Measurements from ENCODE around the gene SIK3. TPM values are rescaled to one million over a fixed set of nuclear protein-coding genes. Genes with fewer than 3 reads are reported as not detected.
"Not testable (repeated sequence)": the region's sequence is repeated elsewhere in the genome, so short reads cannot be mapped to it uniquely, and the experiment has no call there.

Gene SIK3
- total RNA-seq, 1 experiment from 2014 or later: 17.4 TPM

- BruUV-seq (replicated peaks): no TSS peak
- Mint-ChIP-seq H3K27me3 (ENCODE audit: unreplicated experiment) (no peaks in the 10 kb centered on the region), H3K4me1 (ENCODE audit: low read depth, unreplicated experiment) (no peaks in the 10 kb centered on the region), H3K27ac (ENCODE audit: unreplicated experiment) (no peak overlapping the region), H3K4me3 (ENCODE audit: low read depth, unreplicated experiment) (no peak overlapping the region), H3K36me3 (ENCODE audit: insufficient read depth, unreplicated experiment) (no peaks in the 10 kb centered on the region), H3K9me3 (ENCODE audit: low read depth, unreplicated experiment) (no peaks in the 10 kb centered on the region)
- CTCF ChIA-PET: no interaction called here
- intact Hi-C loops (cut with micrococcal nuclease; ENCODE audit: unreplicated experiment): no loop called here
- TF ChIP-seq, protein P1, sequence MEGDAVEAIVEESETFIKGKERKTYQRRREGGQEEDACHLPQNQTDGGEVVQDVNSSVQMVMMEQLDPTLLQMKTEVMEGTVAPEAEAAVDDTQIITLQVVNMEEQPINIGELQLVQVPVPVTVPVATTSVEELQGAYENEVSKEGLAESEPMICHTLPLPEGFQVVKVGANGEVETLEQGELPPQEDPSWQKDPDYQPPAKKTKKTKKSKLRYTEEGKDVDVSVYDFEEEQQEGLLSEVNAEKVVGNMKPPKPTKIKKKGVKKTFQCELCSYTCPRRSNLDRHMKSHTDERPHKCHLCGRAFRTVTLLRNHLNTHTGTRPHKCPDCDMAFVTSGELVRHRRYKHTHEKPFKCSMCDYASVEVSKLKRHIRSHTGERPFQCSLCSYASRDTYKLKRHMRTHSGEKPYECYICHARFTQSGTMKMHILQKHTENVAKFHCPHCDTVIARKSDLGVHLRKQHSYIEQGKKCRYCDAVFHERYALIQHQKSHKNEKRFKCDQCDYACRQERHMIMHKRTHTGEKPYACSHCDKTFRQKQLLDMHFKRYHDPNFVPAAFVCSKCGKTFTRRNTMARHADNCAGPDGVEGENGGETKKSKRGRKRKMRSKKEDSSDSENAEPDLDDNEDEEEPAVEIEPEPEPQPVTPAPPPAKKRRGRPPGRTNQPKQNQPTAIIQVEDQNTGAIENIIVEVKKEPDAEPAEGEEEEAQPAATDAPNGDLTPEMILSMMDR (IDR thresholded peaks at IDR 0.05; ENCODE audit: unreplicated experiment): no peak
- DNase-seq: no peak
These were observed 45.8 kb downstream of the SIK3 start for GRCh38 chr11:117052196-117053149.

GRCh38 chr11:117050121-117050520 is 48.1 kb downstream of the SIK3 start:
- H3K4me1 Mint-ChIP-seq (ENCODE audit: low read depth, unreplicated experiment); H3K36me3 Mint-ChIP-seq (ENCODE audit: insufficient read depth, unreplicated experiment); CTCF ChIA-PET; H3K27me3 Mint-ChIP-seq (ENCODE audit: unreplicated experiment); intact Hi-C loops (cut with micrococcal nuclease; ENCODE audit: unreplicated experiment); H3K4me3 Mint-ChIP-seq (ENCODE audit: low read depth, unreplicated experiment); H3K27ac Mint-ChIP-seq (ENCODE audit: unreplicated experiment); BruUV-seq (replicated peaks); H3K9me3 Mint-ChIP-seq (ENCODE audit: low read depth, unreplicated experiment); DNase-seq: not testable (repeated sequence)

DNA sequence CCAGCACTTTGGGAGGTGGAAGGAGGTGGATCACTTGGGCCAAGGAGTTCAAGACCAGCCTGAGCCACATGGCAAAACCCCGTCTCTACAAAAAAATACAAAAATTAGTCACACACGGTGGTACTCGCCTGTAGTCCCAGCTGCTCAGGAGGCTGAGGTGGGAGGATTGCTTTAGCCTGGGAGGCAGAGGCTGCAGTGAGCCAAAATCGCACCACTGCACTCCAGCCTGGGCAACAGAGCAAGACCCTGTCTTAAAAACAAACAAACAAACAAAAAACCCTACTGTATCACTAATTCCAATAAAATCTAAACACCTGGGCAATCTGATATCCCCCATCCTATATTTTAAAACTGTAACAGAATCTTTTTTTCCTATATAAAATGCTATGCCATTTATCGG is 51.6 kb downstream of the SIK3 start:
- CTCF ChIA-PET: not testable (repeated sequence)

GRCh38 chr11:117045956-117046355 is 52.3 kb downstream of the SIK3 start:
- Mint-ChIP-seq H3K4me1 (ENCODE audit: low read depth, unreplicated experiment) (no peaks in the 10 kb centered on the region), H3K27ac (ENCODE audit: unreplicated experiment) (no peak overlapping the region), H3K4me3 (ENCODE audit: low read depth, unreplicated experiment) (no peak overlapping the region), H3K9me3 (ENCODE audit: low read depth, unreplicated experiment) (no peaks in the 10 kb centered on the region), H3K27me3 (ENCODE audit: unreplicated experiment) (no peaks in the 10 kb centered on the region), H3K36me3 (ENCODE audit: insufficient read depth, unreplicated experiment) (no peaks in the 10 kb centered on the region)
- DNase-seq: no peak
- no TSS peak for BruUV-seq (replicated peaks)
- intact Hi-C loops (cut with micrococcal nuclease; ENCODE audit: unreplicated experiment): no loop called here
- TF ChIP-seq, protein P1 (IDR thresholded peaks at IDR 0.05; ENCODE audit: unreplicated experiment): no peak
- CTCF ChIA-PET: no interaction called here

More for the DNA sequence above, 51.6 kb downstream of the SIK3 start:
- H3K27ac Mint-ChIP-seq (ENCODE audit: unreplicated experiment); H3K36me3 Mint-ChIP-seq (ENCODE audit: insufficient read depth, unreplicated experiment); intact Hi-C loops (cut with micrococcal nuclease; ENCODE audit: unreplicated experiment); H3K4me3 Mint-ChIP-seq (ENCODE audit: low read depth, unreplicated experiment); DNase-seq; H3K4me1 Mint-ChIP-seq (ENCODE audit: low read depth, unreplicated experiment); H3K27me3 Mint-ChIP-seq (ENCODE audit: unreplicated experiment); BruUV-seq (replicated peaks); H3K9me3 Mint-ChIP-seq (ENCODE audit: low read depth, unreplicated experiment): not testable (repeated sequence)

- Mint-ChIP-seq H3K27me3 (ENCODE audit: unreplicated experiment) (no peaks in the 10 kb centered on the region), H3K4me3 (ENCODE audit: low read depth, unreplicated experiment) (no peak overlapping the region), H3K27ac (ENCODE audit: unreplicated experiment) (no peak overlapping the region), H3K4me1 (ENCODE audit: low read depth, unreplicated experiment) (no peaks in the 10 kb centered on the region), H3K9me3 (ENCODE audit: low read depth, unreplicated experiment) (no peaks in the 10 kb centered on the region), H3K36me3 (ENCODE audit: insufficient read depth, unreplicated experiment) (no peaks in the 10 kb centered on the region)
- TF ChIP-seq, protein P1 (IDR thresholded peaks at IDR 0.05; ENCODE audit: unreplicated experiment): no peak
- intact Hi-C loops (cut with micrococcal nuclease; ENCODE audit: unreplicated experiment): no loop called here
- no TSS peak for BruUV-seq (replicated peaks)
- DNase-seq: no peak
- CTCF ChIA-PET: no interaction called here
These were observed 53.0 kb downstream of the SIK3 start for GRCh38 chr11:117045196-117045595.
